AG04450 (cell line): ENCODE data around the gene NAPG. TPM values are rescaled to one million over a fixed set of nuclear protein-coding genes. Genes with fewer than 3 reads are reported as not detected.

Experiments
- CTCF ChIA-PET: fragments of 300-600, 350-600 bp; formaldehyde crosslinking; extraction: SDS; loops from one replicate; lab custom pipeline; 2022; ENCODE audit warnings: antibody characterized with exemption, inconsistent platforms; lab: Charles Lee
- POLR2A ChIA-PET: fragments of 350-600 bp; formaldehyde crosslinking; extraction: SDS; loops from one replicate; lab custom pipeline; 2021; ENCODE audit warnings: antibody characterized with exemption, inconsistent platforms; lab: Yijun Ruan, JAX
- DNase-seq: peaks from one replicate; pipeline ENCODE4 v3.0.0-alpha.2; 2011; ENCODE audit warnings: low read depth, low spot score
- H3K27ac ChIP-seq: one replicate; pipeline ENCODE4 v1.5.1; 2012; ENCODE audit warnings: low read depth, low read length, control low read depth
- H3K27me3 ChIP-seq: one replicate; pipeline ENCODE4 v1.6.0; 2012; ENCODE audit warnings: low read length; ENCODE audit not compliant: control insufficient read depth, insufficient read depth
- H3K4me3 ChIP-seq: 2 replicates; pipeline ENCODE4 v1.5.1; 2011; ENCODE audit warnings: mild to moderate bottlenecking, low read depth, low read length, control low read depth
- H3K9me3 ChIP-seq: 2 replicates; pipeline ENCODE4 v1.5.1; 2012; ENCODE audit warnings: low read length; ENCODE audit not compliant: control insufficient read depth, insufficient read depth
- CTCF ChIP-seq: IDR thresholded peaks from 2 replicates; pipeline ENCODE4 v1.5.1; 2011; ENCODE audit warnings: low read depth, low read length, control low read depth, inconsistent platforms
- polyA plus RNA-seq: library from polyadenylated mRNA; depleted of rRNA; stranded (reverse); fragments of >200 nt; gene quantifications from 2 replicates; pipeline ENCODE4 v1.2.3, GENCODE V29; 2011

NAPG gene
- polyA plus RNA-seq, 1 experiment: 19.8 TPM

GRCh38 chr18:10481831-10482230, 44.0 kb upstream of the NAPG start:
- TF ChIP-seq CTCF: no peak
- H3K4me3 ChIP-seq: no peak overlapping the region
- no peak overlapping the region for H3K27ac ChIP-seq
- peaks cover 2% of the 10 kb centered on the region for H3K27me3 ChIP-seq
- no peaks in the 10 kb centered on the region for H3K9me3 ChIP-seq
- ChIA-PET CTCF (interaction anchor here (0.7 kb wide), 2 partner anchors 15 to 39 kb away, joined by 3 read pairs; no protein-coding TSS in a partner anchor), POLR2A (interaction anchor here (0.6 to 0.7 kb wide), 2 partner anchors 173 to 423 kb away, joined by 4 to 5 read pairs; no protein-coding TSS in a partner anchor)
- no peak for DNase-seq

- ChIA-PET CTCF (interaction anchor here (0.7 kb wide), 2 partner anchors 14 to 40 kb away, joined by 3 read pairs; no protein-coding TSS in a partner anchor), POLR2A (interaction anchor here (0.6 to 0.7 kb wide), 2 partner anchors 173 to 423 kb away, joined by 4 to 5 read pairs; no protein-coding TSS in a partner anchor)
- Histone ChIP-seq H3K27ac (no peak overlapping the region), H3K9me3 (no peaks in the 10 kb centered on the region), H3K4me3 (no peak overlapping the region), H3K27me3 (peaks cover 4% of the 10 kb centered on the region)
- no peak for TF ChIP-seq CTCF
- no peak for DNase-seq
Observed at GRCh38 chr18:10482363-10482984, 43.4 kb upstream of the NAPG start.

GRCh38 chr18:10482985-10483949, 42.6 kb upstream of the NAPG start:
- DNase-seq: no peak
- ChIA-PET CTCF (no interaction called here), POLR2A (no interaction called here)
- no peaks in the 10 kb centered on the region for H3K9me3 ChIP-seq
- H3K4me3 ChIP-seq: no peak overlapping the region
- H3K27me3 ChIP-seq: peaks cover 5% of the 10 kb centered on the region
- TF ChIP-seq CTCF: no peak
- no peak overlapping the region for H3K27ac ChIP-seq

- H3K4me3 ChIP-seq: no peak overlapping the region
- DNase-seq: no peak
- no peaks in the 10 kb centered on the region for H3K9me3 ChIP-seq
- H3K27ac ChIP-seq: no peak overlapping the region
- H3K27me3 ChIP-seq: peaks cover 5% of the 10 kb centered on the region
- CTCF ChIA-PET: no interaction called here
- TF ChIP-seq CTCF: no peak
- POLR2A ChIA-PET: no interaction called here
Observed at GRCh38 chr18:10485475-10485874, 40.4 kb upstream of the NAPG start.

GRCh38 chr18:10486362-10486761, 39.5 kb upstream of the NAPG start:
- TF ChIP-seq CTCF: no peak
- CTCF ChIA-PET: interaction anchor here (0.6 kb wide), 1 partner anchor 1479 kb away, joined by 3 read pairs; no protein-coding TSS in a partner anchor
- POLR2A ChIA-PET: no interaction called here
- H3K27me3 ChIP-seq: peaks cover 5% of the 10 kb centered on the region
- DNase-seq: no peak
- no peak overlapping the region for H3K4me3 ChIP-seq
- H3K9me3 ChIP-seq: no peaks in the 10 kb centered on the region
- no peak overlapping the region for H3K27ac ChIP-seq
